GM21526 (cell line): ENCODE data around the gene OR13C8.

ENCODE experiments used
- ATAC-seq: cut with Tn5 transposase; IDR thresholded peaks from one replicate; pipeline ENCODE4 v1.9.1; 2021; ENCODE audit warnings: moderate library complexity; ENCODE audit not compliant: unreplicated experiment, low FRiP score

Gene OR13C8

DNA sequence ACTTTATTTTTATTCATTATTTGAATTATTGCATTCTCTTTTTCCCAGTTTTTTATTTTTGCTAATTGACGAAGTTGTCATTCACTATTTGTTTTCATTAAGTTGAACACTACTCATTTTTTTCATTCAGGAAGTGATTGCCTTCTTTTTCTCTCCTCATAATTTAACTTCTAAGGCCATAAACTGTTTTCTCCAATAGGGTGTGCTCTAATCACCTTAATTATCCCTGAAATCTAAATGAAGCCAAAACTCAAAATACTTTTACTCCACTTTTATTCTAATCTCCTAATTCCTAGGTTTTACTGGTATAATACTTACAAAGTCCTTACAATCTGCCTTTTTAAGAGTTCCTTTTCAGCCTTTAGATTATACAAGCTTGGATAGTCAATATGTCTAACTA is 39.4 kb downstream of the OR13C8 start:
- no peak for ATAC-seq

DNA sequence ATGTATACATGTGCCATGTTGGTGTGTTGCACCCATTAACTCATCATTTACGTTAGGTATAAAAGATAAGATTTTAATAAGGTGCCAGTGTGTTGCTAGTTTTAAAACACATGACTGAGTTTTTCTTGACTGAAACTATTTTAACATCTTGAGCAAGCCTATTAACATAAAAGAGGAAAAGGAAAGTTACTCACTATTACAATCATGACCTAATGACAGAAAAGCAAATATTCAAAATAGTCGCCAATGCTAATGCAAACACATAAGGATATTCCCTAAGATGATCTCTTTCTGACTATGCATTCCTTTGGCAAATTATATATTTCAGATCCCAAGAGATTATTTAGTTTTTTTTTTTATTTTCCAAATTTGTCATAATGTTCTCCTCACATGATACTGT is 42.2 kb downstream of the OR13C8 start:
- ATAC-seq: no peak

DNA sequence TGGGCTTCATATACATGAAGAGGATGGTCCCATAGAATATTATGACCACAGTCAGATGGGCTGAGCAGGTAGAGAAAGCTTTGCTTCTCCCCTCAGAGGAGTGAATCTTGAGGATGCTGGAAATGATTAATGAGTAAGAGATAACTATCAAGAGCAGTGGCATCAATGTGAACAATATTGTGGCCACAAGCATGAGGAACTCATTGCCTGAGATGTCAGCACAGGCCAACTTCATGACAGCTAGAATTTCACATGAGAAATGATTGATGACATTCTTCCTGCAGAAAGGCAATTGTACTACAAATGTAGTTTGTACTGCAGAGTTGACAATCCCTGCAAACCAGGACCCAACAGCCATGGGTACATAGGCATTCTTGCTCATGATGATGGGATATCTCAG is 48.5 kb downstream of the OR13C8 start:
- no peak for ATAC-seq

DNA sequence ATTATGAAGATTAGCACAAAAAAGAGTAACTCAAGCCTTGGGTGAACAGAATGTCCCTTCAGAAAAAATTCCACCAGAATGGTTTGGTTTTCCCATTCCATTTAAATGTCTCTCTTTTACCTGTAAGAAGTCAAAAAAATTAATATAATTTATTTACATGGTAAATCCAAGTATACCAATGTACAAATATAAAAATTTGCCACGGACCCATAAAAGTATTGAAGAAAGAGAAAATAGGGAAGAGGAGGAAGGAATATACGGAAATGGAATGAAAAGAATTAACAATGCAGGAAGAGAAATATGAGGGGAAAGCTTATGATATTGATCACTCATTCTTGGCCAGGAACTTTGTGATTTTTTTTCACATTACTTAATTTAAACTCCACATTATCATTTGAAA is 49.1 kb downstream of the OR13C8 start, which contains the start of gene OR13C9:
OR13C9 (minus strand) TSS at position 101 of the 400 bp plus-strand sequence; CDS start at position 101, 0 bp downstream.
- ATAC-seq: no peak
